IMR-90 (cell line): Measurements from ENCODE around the gene RUNX2. TPM values are rescaled to one million over a fixed set of nuclear protein-coding genes. Genes with fewer than 3 reads are reported as not detected.

Source experiments
- ATAC-seq: fragments of 200-7000 bp; cut with Tn5 transposase; 2 replicates; pipeline ENCODE4 v1.9.1; 2020; ENCODE audit warnings: low read depth, mild to moderate bottlenecking, moderate library complexity
- BruUV-seq: library from RNA; stranded (reverse); fragments of 400-500 nt; replicated peaks from 2 replicates; lab custom pipeline; 2021; lab: Mats Ljungman, UMichigan
- CTCF ChIA-PET: fragments of 300-600 bp; formaldehyde crosslinking; extraction: SDS; loops from one replicate; lab custom pipeline; 2021; ENCODE audit warnings: antibody characterized with exemption; lab: Yijun Ruan, JAX
- POLR2A ChIA-PET: fragments of 300-600 bp; sonication (Branson Sonifier 250); formaldehyde crosslinking; loops from one replicate; lab custom pipeline; 2022; ENCODE audit warnings: antibody characterized with exemption; ENCODE audit not compliant: unreplicated experiment; lab: Charles Lee
- DNase-seq: peaks from one replicate; pipeline ENCODE4 v3.0.0; 2013
- H2AFZ ChIP-seq: replicated peaks from 2 replicates; pipeline ENCODE3; 2013; ENCODE audit warnings: low read length, mild to moderate bottlenecking; ENCODE audit not compliant: poor library complexity
- H2AK5ac ChIP-seq: 2 replicates; pipeline ENCODE4 v1.6.1; 2013; ENCODE audit warnings: low read depth, low read length, inconsistent platforms
- H2AK9ac ChIP-seq: replicated peaks from 2 replicates; pipeline ENCODE3; 2013; ENCODE audit warnings: mild to moderate bottlenecking, low read depth, low read length, moderate library complexity; ENCODE audit not compliant: poor library complexity
- H2BK120ac ChIP-seq: 2 replicates; pipeline ENCODE4 v1.6.1; 2013; ENCODE audit warnings: low read depth, low read length, inconsistent platforms
- H2BK15ac ChIP-seq: 3 replicates; pipeline ENCODE4 v1.6.1; 2013; ENCODE audit warnings: low read depth, low read length, inconsistent platforms
- H2BK20ac ChIP-seq: 2 replicates; pipeline ENCODE4 v1.6.1; 2013; ENCODE audit warnings: low read depth, mild to moderate bottlenecking, inconsistent platforms, low read length, moderate library complexity
- H2BK5ac ChIP-seq: 2 replicates; pipeline ENCODE4 v1.6.1; 2013; ENCODE audit warnings: mild to moderate bottlenecking, low read depth, low read length, inconsistent platforms; ENCODE audit not compliant: poor library complexity, severe bottlenecking
- H3K14ac ChIP-seq: replicated peaks from 2 replicates; pipeline ENCODE4 v1.6.1; 2013; ENCODE audit warnings: low read depth, low read length, inconsistent platforms
- H3K18ac ChIP-seq: 2 replicates; pipeline ENCODE4 v1.6.1; 2013; ENCODE audit warnings: low read depth, low read length, control low read depth
- H3K23ac ChIP-seq: 2 replicates; pipeline ENCODE4 v1.6.1; 2013; ENCODE audit warnings: low read depth, low read length, inconsistent platforms
- H3K27ac ChIP-seq: 2 replicates; pipeline ENCODE4 v1.5.1; 2013; ENCODE audit warnings: mild to moderate bottlenecking, control low read depth, low read length; ENCODE audit not compliant: insufficient read depth
- H3K27me3 ChIP-seq: 2 replicates; pipeline ENCODE4 v1.6.1; 2013; ENCODE audit warnings: low read length; ENCODE audit not compliant: control insufficient read depth, insufficient read depth
- H3K36me3 ChIP-seq: 2 replicates; pipeline ENCODE4 v1.6.1; 2013; ENCODE audit warnings: low read length, mixed read lengths; ENCODE audit not compliant: control insufficient read depth, insufficient read depth
- H3K4ac ChIP-seq: 2 replicates; pipeline ENCODE4 v1.6.1; 2013; ENCODE audit warnings: low read depth, low read length, inconsistent platforms
- H3K4me1 ChIP-seq: 2 replicates; pipeline ENCODE4 v1.6.1; 2013; ENCODE audit warnings: low read length, mixed read lengths; ENCODE audit not compliant: control insufficient read depth, insufficient read depth
- H3K4me2 ChIP-seq: 2 replicates; pipeline ENCODE4 v1.6.1; 2013; ENCODE audit warnings: low read depth, mild to moderate bottlenecking, control low read depth, low read length, moderate library complexity
- H3K4me3 ChIP-seq: 2 replicates; pipeline ENCODE4 v1.5.1; 2013; ENCODE audit warnings: low read depth, mild to moderate bottlenecking, control low read depth, low read length, moderate library complexity; ENCODE audit not compliant: insufficient read depth
- H3K56ac ChIP-seq: 2 replicates; pipeline ENCODE4 v1.6.1; 2013; ENCODE audit warnings: low read length, inconsistent platforms; ENCODE audit not compliant: insufficient read depth; ENCODE audit errors: extremely low read depth
- H3K79me1 ChIP-seq, 2 experiments: 2 replicates each; pipeline ENCODE4 v1.6.1; 2013; ENCODE audit warnings: low read length in 2 of 2, inconsistent platforms in 1 of 2, low read depth in 1 of 2
- H3K9ac ChIP-seq: 2 replicates; pipeline ENCODE4 v1.6.1; 2013; ENCODE audit warnings: low read depth, low read length, control low read depth
- H3K9me1 ChIP-seq: 2 replicates; pipeline ENCODE4 v1.6.1; 2013; ENCODE audit warnings: low read length, inconsistent platforms; ENCODE audit not compliant: insufficient read depth
- H3K9me3 ChIP-seq: 2 replicates; pipeline ENCODE4 v1.6.1; 2013; ENCODE audit warnings: low read length; ENCODE audit not compliant: control insufficient read depth, insufficient read depth
- H4K20me1 ChIP-seq: 2 replicates; pipeline ENCODE4 v1.6.1; 2013; ENCODE audit warnings: low read length, inconsistent platforms; ENCODE audit not compliant: insufficient read depth
- H4K5ac ChIP-seq: 2 replicates; pipeline ENCODE4 v1.6.1; 2013; ENCODE audit warnings: mild to moderate bottlenecking, low read depth, low read length, control low read depth
- H4K8ac ChIP-seq, 2 experiments: 2 replicates each; pipeline ENCODE4 v1.6.1; 2013; ENCODE audit warnings: low read depth in 2 of 2, low read length in 2 of 2, control low read depth in 1 of 2, inconsistent platforms in 1 of 2
- H4K91ac ChIP-seq: 2 replicates; pipeline ENCODE4 v1.6.1; 2013; ENCODE audit warnings: low read depth, low read length, inconsistent platforms; ENCODE audit not compliant: insufficient read depth
- FOS ChIP-seq: fragments of 150-350 bp; IDR thresholded peaks from 2 replicates; pipeline ENCODE4 v1.6.1; 2016; ENCODE audit warnings: low read depth, low read length
- RCOR1 ChIP-seq: IDR thresholded peaks from 2 replicates; pipeline ENCODE4 v1.6.1; 2012; ENCODE audit warnings: mild to moderate bottlenecking, low read length, improper control_type of control experiment; ENCODE audit not compliant: insufficient replicate concordance
- WGBS, 2 experiments: methylation state at CpG; one replicate each; pipeline versions ENCODE4 v1.1.5 to v1.1.7; 2013; ENCODE audit warnings: missing lambda C conversion rate in 2 of 2; ENCODE audit not compliant: insufficient read length in 1 of 2; ENCODE audit errors: extremely low coverage in 2 of 2; 5-methylcytosine and 5-hydroxymethylcytosine counted together
- dilution Hi-C: fragments of 300-500 bp; cut with HindIII; formaldehyde crosslinking; loops from one replicate; pipeline ENCODE4 v1.14.3; 2018; ENCODE audit warnings: low sequenced_read_pairs; ENCODE audit not compliant: unreplicated experiment
- in situ Hi-C: fragments of 300-500 bp; cut with MboI; formaldehyde crosslinking; loops from 3 replicates; pipeline ENCODE4 v1.14.3; 2019; ENCODE audit warnings: low sequenced_read_pairs, inconsistent platforms, mixed read lengths
- intact Hi-C: fragments of 100-400 bp; cut with micrococcal nuclease; formaldehyde crosslinking; loops from 2 replicates; pipeline ENCODE4 v1.10.0; 2022
- polyA plus RNA-seq, 3 experiments: library from polyadenylated mRNA; depleted of rRNA; stranded (reverse); fragments of >200 nt; gene quantifications; 2 replicates each; pipeline ENCODE4 v1.2.3, GENCODE V29; 2012; ENCODE audit warnings: low replicate concordance in 1 of 3
- total RNA-seq: library from RNA; depleted of rRNA; stranded (reverse); fragments of >200 nt; gene quantifications from 2 replicates; pipeline ENCODE4 v1.2.3, GENCODE V29; 2012

RUNX2 gene
- total and polyA plus RNA-seq, 2 of the 4 experiments (the other 2 are of a cell fraction): 2.3 to 4.7 TPM

- Histone ChIP-seq H3K18ac (no peak overlapping the region), H2BK120ac (no peak overlapping the region), H3K79me1 (peaks cover 4 to 5% of the 10 kb centered on the region in 2 experiments; a peak in 1 of 4 replicates), H3K9ac (no peak overlapping the region), H3K23ac (no peak overlapping the region), H2AK9ac (no peak overlapping the region), H3K36me3 (no peaks in the 10 kb centered on the region), H2BK5ac (no peak overlapping the region), H3K4me1 (peaks cover 6% of the 10 kb centered on the region), H2BK20ac (no peak overlapping the region), H2BK15ac (no peak overlapping the region), H3K27me3 (no peaks in the 10 kb centered on the region), H2AFZ (no peak overlapping the region), H3K4ac (no peak overlapping the region), H3K9me1 (no peaks in the 10 kb centered on the region), H4K20me1 (no peaks in the 10 kb centered on the region), H4K5ac (no peak overlapping the region), H2AK5ac (no peak overlapping the region), H3K4me2 (no peak overlapping the region), H4K8ac (no peak overlapping the region), H3K14ac (no peak overlapping the region), H3K27ac (no peak overlapping the region), H4K91ac (no peak overlapping the region), H3K56ac (no peak overlapping the region), H3K4me3 (no peak overlapping the region), H3K9me3 (no peaks in the 10 kb centered on the region)
- dilution Hi-C loops (no loop called here), intact Hi-C loops (no loop called here), in situ Hi-C loops (loop anchor here (25.0 kb wide), 1 partner anchor 496 kb away; no protein-coding TSS in a partner anchor)
- POLR2A ChIA-PET: no interaction called here
- no TSS peak for BruUV-seq
- CTCF ChIA-PET: interaction anchor here (2.0 kb wide), 1 partner anchor 760 kb away, joined by 4 read pairs; no protein-coding TSS in a partner anchor
- DNase-seq (no peak), ATAC-seq (no peak)
- no peak for TF ChIP-seq RCOR1
- TF ChIP-seq FOS: 0 out of 2 replicates have a peak, but pooled peaks have one; percentile 31
- 100% methylated on average over 1 of the region's 3 CpGs; no CpG with 5 or more reads in 1 of the 2 experiments for WGBS, 2 experiments
Observed at GRCh38 chr6:45415788-45416518, 87.8 kb downstream of the RUNX2 start.
